Measurements from ENCODE around the gene LEF1.

DNA sequence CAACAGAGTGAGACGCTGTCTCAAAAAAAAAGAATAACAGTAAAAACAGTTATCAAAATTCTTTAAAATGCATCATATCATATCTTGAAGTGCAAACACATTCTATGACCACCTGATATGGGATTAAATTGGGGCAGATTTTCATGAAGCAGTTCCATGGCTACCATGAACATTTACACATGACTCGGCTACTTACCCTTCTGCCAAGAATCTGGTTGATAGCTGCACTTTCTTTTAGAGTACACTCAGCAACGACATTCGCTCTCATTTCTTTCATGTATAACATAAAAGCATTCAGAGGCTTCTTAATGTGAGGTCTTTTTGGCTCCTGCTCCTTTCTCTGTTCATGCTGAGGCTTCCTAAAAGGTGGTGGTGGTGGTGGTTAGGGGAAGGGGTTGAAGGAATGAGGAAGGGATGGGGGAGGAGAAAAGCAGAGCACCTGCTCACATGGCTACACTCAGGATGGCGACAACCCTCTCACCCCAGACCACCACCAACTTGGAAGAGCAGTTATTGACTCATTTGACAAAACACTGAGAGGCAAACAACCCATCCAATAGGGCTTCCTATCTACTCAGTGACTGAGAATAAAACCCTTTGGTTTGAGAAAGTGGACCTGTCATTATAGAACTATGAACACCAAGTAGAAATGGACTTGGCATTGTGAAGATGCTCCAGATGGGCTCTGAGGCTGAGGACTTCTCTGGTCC, 90.6 kb downstream of the LEF1 start:
- TF ChIP-seq, protein P1, sequence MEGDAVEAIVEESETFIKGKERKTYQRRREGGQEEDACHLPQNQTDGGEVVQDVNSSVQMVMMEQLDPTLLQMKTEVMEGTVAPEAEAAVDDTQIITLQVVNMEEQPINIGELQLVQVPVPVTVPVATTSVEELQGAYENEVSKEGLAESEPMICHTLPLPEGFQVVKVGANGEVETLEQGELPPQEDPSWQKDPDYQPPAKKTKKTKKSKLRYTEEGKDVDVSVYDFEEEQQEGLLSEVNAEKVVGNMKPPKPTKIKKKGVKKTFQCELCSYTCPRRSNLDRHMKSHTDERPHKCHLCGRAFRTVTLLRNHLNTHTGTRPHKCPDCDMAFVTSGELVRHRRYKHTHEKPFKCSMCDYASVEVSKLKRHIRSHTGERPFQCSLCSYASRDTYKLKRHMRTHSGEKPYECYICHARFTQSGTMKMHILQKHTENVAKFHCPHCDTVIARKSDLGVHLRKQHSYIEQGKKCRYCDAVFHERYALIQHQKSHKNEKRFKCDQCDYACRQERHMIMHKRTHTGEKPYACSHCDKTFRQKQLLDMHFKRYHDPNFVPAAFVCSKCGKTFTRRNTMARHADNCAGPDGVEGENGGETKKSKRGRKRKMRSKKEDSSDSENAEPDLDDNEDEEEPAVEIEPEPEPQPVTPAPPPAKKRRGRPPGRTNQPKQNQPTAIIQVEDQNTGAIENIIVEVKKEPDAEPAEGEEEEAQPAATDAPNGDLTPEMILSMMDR (conservative IDR thresholded peaks at IDR 0.05): no peak
- no peak for TF ChIP-seq EZH2 (IDR thresholded peaks at IDR 0.05; ENCODE audit: low read depth)
